ENCODE data around the gene NSD2. TPM values are rescaled to one million over a fixed set of nuclear protein-coding genes. Genes with fewer than 3 reads are reported as not detected.
"Not testable (repeated sequence)": the region's sequence is repeated elsewhere in the genome, so short reads cannot be mapped to it uniquely, and the experiment has no call there.

Gene NSD2
- total RNA-seq, 1 donor from 2014 or later = 85.6 TPM

GRCh38 chr4:1991596-1992434 is 120.6 kb downstream of the NSD2 start:
- TF ChIP-seq CTCF (conservative IDR thresholded peaks at IDR 0.05; ENCODE audit: low read depth, low read length) = no peak
- H3K4me3 ChIP-seq (ENCODE audit: low read depth, low read length) = no peak overlapping the region
- DNase-seq (ENCODE audit: low read depth) = no peak

GRCh38 chr4:1992468-1993168 is 121.4 kb downstream of the NSD2 start:
- no peak for DNase-seq (ENCODE audit: low read depth)
- H3K4me3 ChIP-seq (ENCODE audit: low read depth, low read length) = no peak overlapping the region
- no peak for TF ChIP-seq CTCF (conservative IDR thresholded peaks at IDR 0.05; ENCODE audit: low read depth, low read length)

GRCh38 chr4:1993169-1993516 is 122.0 kb downstream of the NSD2 start:
- no peak overlapping the region for H3K4me3 ChIP-seq (ENCODE audit: low read depth, low read length)
- no peak for DNase-seq (ENCODE audit: low read depth)

GRCh38 chr4:1993718-1994516 is 122.7 kb downstream of the NSD2 start:
- not testable (repeated sequence) for DNase-seq (ENCODE audit: low read depth); H3K4me3 ChIP-seq (ENCODE audit: low read depth, low read length)

More at GRCh38 chr4:1993169-1993516, 122.0 kb downstream of the NSD2 start:
- TF ChIP-seq CTCF (conservative IDR thresholded peaks at IDR 0.05; ENCODE audit: low read depth, low read length) = no peak

- TF ChIP-seq CTCF (conservative IDR thresholded peaks at IDR 0.05; ENCODE audit: low read depth, low read length) = no peak
- no peak for DNase-seq (ENCODE audit: low read depth)
- no peak overlapping the region for H3K4me3 ChIP-seq (ENCODE audit: low read depth, low read length)
Measured at GRCh38 chr4:1994938-1995337, 123.7 kb downstream of the NSD2 start.

GRCh38 chr4:1996866-1997611 is 125.8 kb downstream of the NSD2 start:
- DNase-seq (ENCODE audit: low read depth) = no peak
- no peak overlapping the region for H3K4me3 ChIP-seq (ENCODE audit: low read depth, low read length)
- no peak for TF ChIP-seq CTCF (conservative IDR thresholded peaks at IDR 0.05; ENCODE audit: low read depth, low read length)

Measured in epithelial cell of proximal tubule (primary cell).